ENCODE data around the gene BAG1.

DNA sequence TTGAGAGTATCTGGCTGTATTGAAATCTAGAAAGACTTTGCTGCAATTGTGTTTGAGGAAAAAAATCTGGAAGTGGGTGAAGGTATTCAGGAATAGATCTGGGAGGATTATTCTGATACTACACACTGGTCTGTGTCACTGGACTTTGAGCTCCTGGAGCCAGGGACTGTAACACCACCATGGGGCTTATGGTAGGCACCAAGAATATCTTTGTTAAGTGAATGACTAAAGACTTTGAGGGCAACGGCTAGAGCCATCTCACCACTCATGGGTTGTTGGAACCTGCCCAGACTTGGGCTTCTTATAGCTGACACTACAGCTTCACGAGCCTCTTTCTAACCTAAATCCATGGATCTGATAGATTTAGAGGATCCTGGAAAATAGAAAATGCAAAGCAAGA lies 36.0 kb upstream of the BAG1 start:
- TF ChIP-seq, protein P1, sequence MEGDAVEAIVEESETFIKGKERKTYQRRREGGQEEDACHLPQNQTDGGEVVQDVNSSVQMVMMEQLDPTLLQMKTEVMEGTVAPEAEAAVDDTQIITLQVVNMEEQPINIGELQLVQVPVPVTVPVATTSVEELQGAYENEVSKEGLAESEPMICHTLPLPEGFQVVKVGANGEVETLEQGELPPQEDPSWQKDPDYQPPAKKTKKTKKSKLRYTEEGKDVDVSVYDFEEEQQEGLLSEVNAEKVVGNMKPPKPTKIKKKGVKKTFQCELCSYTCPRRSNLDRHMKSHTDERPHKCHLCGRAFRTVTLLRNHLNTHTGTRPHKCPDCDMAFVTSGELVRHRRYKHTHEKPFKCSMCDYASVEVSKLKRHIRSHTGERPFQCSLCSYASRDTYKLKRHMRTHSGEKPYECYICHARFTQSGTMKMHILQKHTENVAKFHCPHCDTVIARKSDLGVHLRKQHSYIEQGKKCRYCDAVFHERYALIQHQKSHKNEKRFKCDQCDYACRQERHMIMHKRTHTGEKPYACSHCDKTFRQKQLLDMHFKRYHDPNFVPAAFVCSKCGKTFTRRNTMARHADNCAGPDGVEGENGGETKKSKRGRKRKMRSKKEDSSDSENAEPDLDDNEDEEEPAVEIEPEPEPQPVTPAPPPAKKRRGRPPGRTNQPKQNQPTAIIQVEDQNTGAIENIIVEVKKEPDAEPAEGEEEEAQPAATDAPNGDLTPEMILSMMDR (IDR thresholded peaks at IDR 0.05) = no peak
- no peak for TF ChIP-seq POLR2A (IDR thresholded peaks at IDR 0.05)
- no peak for TF ChIP-seq POLR2AphosphoS5 (IDR thresholded peaks at IDR 0.05)
